Measurements from ENCODE around the gene PRR15L.
"Not testable (repeated sequence)": the region's sequence is repeated elsewhere in the genome, so short reads cannot be mapped to it uniquely, and the experiment has no call there.

Gene PRR15L

DNA sequence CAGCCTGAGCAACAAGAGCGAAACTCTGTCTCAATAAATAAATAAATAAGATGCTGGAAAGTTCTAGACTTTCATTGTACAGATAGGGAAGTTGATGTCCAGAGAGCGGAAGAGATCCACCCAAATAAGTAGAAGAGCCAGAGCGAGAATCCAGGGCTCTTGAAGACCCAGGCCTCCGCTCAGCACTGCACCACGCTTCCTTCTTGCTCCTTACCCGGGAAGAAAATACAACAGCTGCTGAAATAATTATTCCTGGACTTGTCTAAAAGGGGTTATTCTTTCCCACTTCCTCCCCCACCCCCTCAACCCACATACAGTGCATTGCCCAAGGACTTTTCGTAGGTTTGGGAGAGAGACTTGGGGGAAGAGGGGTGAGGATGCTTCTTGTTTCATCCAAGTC, 39.9 kb upstream of the PRR15L start:
- Histone ChIP-seq H3K4me1 (ENCODE audit: control insufficient read depth, insufficient read depth, low read length) (peaks cover 27% of the 10 kb centered on the region), H3K9ac (ENCODE audit: low read depth, low read length) (no peak overlapping the region), H3K9me3 (ENCODE audit: control insufficient read depth, insufficient read depth, low read length) (no peaks in the 10 kb centered on the region), H3K27me3 (ENCODE audit: control insufficient read depth, insufficient read depth, low read length) (0 out of 2 replicates have a peak, but pooled peaks cover 3% of the 10 kb centered on the region), H3K36me3 (ENCODE audit: control insufficient read depth, insufficient read depth, low read length) (no peaks in the 10 kb centered on the region), H3K4me3 (ENCODE audit: low read depth, low read length) (no peak overlapping the region), H3K27ac (ENCODE audit: low read depth, low read length) (no peak overlapping the region)

DNA sequence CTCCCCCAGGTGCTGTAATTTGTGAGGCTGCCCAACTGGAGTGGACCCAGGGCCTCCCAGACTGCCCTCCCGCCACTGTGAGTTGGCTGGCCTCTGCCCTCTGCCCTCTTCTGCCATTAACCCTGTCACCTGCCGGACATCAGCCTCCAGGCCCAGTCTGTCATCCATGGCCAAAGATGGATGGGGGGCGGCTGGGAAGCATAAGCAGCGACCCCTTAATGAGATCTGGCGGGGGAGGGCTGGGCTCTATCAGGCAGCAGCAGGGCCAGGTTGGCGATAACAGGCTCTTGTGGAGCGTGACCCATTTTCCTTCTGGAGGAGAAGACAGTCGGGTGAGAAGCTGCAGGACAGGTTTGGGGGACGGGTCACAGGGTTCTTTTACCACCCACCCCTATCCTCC, 38.5 kb upstream of the PRR15L start:
- Histone ChIP-seq H3K27me3 (ENCODE audit: control insufficient read depth, insufficient read depth, low read length) (0 out of 2 replicates have a peak, but pooled peaks cover 3% of the 10 kb centered on the region), H3K27ac (ENCODE audit: low read depth, low read length) (no peak overlapping the region), H3K4me3 (ENCODE audit: low read depth, low read length) (no peak overlapping the region), H3K36me3 (ENCODE audit: control insufficient read depth, insufficient read depth, low read length) (no peaks in the 10 kb centered on the region), H3K9me3 (ENCODE audit: control insufficient read depth, insufficient read depth, low read length) (no peaks in the 10 kb centered on the region), H3K9ac (ENCODE audit: low read depth, low read length) (no peak overlapping the region), H3K4me1 (ENCODE audit: control insufficient read depth, insufficient read depth, low read length) (peaks cover 31% of the 10 kb centered on the region)

DNA sequence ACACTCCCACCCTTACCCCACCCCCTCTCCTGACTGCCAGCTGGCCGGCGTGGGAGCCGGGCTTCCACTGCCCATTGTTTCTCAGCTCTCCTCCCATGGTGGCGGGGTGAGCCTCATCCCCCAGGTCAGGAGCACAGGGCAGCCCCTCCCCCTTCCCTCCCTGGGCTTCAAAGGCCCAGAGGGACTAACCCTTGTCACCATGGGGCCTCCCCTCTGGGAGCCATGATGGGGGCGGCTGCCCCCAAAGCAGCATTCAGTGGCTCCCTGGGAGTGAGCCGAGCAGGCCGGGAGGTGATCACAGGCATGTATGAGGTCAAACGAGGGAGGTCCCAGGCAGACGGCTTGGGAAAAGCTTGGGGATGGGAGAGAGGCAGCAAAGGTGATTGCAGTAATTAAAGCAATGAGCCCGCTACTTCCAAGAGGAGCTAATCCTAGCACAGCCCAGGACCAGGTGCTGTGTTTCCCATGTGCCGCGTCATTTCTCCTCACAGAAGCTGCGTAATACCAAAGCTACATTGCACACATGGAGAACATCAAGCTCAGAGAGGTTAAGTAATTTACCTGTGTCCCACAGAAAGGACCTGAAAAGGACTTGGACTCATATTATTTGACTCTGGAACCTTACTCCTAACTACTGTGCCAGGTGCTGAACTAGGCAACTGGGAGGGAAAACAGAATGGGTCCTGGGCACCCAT, 37.7 kb upstream of the PRR15L start:
- Histone ChIP-seq H3K9ac (ENCODE audit: low read depth, low read length) (no peak overlapping the region), H3K4me1 (ENCODE audit: control insufficient read depth, insufficient read depth, low read length) (peaks cover 38% of the 10 kb centered on the region), H3K4me3 (ENCODE audit: low read depth, low read length) (no peak overlapping the region), H3K27me3 (ENCODE audit: control insufficient read depth, insufficient read depth, low read length) (0 out of 2 replicates have a peak, but pooled peaks cover 3% of the 10 kb centered on the region), H3K36me3 (ENCODE audit: control insufficient read depth, insufficient read depth, low read length) (no peaks in the 10 kb centered on the region), H3K9me3 (ENCODE audit: control insufficient read depth, insufficient read depth, low read length) (no peaks in the 10 kb centered on the region), H3K27ac (ENCODE audit: low read depth, low read length) (peak overlapping the region; percentile 76)

DNA sequence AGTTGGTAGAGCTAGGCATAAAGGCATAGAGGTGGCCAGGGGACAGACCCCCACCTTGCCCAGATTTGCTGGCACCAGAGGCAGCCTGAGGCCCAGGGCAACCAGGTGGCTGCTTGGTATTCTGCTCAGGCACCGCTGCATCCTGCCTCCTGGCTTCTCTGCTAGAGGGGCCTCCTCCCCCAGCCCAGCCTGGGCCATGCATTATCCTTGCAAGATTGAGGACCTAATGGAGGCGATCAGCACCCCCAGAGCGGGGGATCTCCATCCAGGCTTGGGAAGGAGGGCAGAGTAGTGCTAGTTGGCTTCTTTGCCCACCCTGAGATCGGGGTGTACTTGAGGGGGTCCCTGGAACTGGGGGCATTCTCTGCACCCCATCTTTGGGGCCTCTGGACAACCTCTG, 37.0 kb upstream of the PRR15L start:
- Histone ChIP-seq H3K4me1 (ENCODE audit: control insufficient read depth, insufficient read depth, low read length) (peaks cover 35% of the 10 kb centered on the region), H3K9me3 (ENCODE audit: control insufficient read depth, insufficient read depth, low read length) (no peaks in the 10 kb centered on the region), H3K27me3 (ENCODE audit: control insufficient read depth, insufficient read depth, low read length) (0 out of 2 replicates have a peak, but pooled peaks cover 3% of the 10 kb centered on the region), H3K27ac (ENCODE audit: low read depth, low read length) (peak overlapping the region; percentile 61), H3K9ac (ENCODE audit: low read depth, low read length) (no peak overlapping the region), H3K36me3 (ENCODE audit: control insufficient read depth, insufficient read depth, low read length) (no peaks in the 10 kb centered on the region), H3K4me3 (ENCODE audit: low read depth, low read length) (no peak overlapping the region)

DNA sequence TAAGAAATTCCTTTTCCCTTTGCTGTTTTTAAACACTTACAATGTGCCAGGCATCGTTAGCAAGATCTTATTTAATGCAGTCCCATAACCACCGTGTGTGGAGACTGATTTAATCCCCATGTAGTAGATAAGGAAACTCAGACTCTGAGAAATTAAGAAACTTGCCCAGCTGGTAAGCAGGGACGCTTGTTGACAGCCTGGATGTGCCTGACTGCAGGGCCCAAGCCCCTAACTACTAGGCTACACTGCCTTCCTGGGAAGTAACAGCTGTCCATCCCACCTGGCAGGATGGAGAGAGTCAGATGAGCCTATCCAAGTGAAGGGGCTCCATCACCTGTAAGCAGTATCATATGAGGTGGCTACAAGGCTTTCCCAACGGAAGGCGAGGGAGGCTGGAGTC, 36.3 kb upstream of the PRR15L start:
- Histone ChIP-seq H3K27me3 (ENCODE audit: control insufficient read depth, insufficient read depth, low read length) (0 out of 2 replicates have a peak, but pooled peaks cover 3% of the 10 kb centered on the region), H3K9ac (ENCODE audit: low read depth, low read length) (no peak overlapping the region), H3K36me3 (ENCODE audit: control insufficient read depth, insufficient read depth, low read length) (no peaks in the 10 kb centered on the region), H3K4me3 (ENCODE audit: low read depth, low read length) (no peak overlapping the region), H3K27ac (ENCODE audit: low read depth, low read length) (no peak overlapping the region), H3K4me1 (ENCODE audit: control insufficient read depth, insufficient read depth, low read length) (peaks cover 31% of the 10 kb centered on the region), H3K9me3 (ENCODE audit: control insufficient read depth, insufficient read depth, low read length) (no peaks in the 10 kb centered on the region)

DNA sequence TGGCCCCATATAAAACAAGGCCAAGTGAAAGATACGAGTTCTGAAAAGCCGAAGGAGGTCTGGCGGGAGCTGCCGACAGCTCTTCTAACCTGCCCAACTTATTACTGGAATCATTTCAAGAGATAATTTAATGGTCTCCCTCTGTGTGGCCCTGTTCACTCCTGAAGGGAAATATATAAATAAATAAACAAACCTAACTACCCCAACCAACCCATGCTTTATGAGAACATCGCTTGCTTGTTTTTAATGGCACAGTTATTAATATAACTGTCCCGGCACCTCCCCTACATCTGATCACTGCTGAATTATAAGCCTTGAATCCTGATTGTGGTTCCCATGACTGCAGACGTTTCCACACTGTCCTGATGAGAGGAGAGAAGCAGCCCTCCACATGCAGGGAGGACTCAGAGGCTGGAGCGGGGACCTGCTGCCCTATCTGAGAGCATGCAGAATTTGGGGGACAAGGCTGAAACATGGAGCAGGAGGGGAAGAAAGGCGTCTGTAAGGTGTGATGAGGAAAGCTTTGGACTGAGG, 35.4 kb upstream of the PRR15L start:
- no peak overlapping the region for H3K27ac ChIP-seq (ENCODE audit: low read depth, low read length)
- 0 out of 2 replicates have a peak, but pooled peaks cover 3% of the 10 kb centered on the region for H3K27me3 ChIP-seq (ENCODE audit: control insufficient read depth, insufficient read depth, low read length)
- no peak overlapping the region for H3K4me3 ChIP-seq (ENCODE audit: low read depth, low read length)
- H3K9ac ChIP-seq (ENCODE audit: low read depth, low read length): no peak overlapping the region
- H3K9me3 ChIP-seq (ENCODE audit: control insufficient read depth, insufficient read depth, low read length): no peaks in the 10 kb centered on the region
- no peaks in the 10 kb centered on the region for H3K36me3 ChIP-seq (ENCODE audit: control insufficient read depth, insufficient read depth, low read length)
- H3K4me1 ChIP-seq (ENCODE audit: control insufficient read depth, insufficient read depth, low read length): peaks cover 31% of the 10 kb centered on the region

DNA sequence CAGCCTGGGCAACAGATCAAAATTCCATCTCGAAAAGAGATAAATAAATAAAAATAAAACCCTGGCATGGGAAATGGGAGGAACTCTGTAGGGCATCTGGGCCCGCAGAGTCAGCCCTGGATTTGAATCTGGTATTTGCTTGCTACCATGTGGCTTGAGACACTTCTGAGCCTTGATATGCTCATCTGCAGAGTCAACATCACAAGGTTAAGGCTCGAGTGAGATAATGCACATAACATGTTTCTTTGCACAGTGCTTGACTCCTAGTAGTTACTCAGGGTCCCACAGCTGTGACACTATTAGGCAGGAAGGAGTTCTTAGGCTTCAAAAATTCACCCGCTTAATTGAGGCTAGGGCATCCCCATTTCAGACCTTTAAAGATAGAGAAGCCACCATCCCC, 34.5 kb upstream of the PRR15L start:
- Histone ChIP-seq H3K4me3 (ENCODE audit: low read depth, low read length) (no peak overlapping the region), H3K27ac (ENCODE audit: low read depth, low read length) (no peak overlapping the region), H3K4me1 (ENCODE audit: control insufficient read depth, insufficient read depth, low read length) (peaks cover 39% of the 10 kb centered on the region), H3K36me3 (ENCODE audit: control insufficient read depth, insufficient read depth, low read length) (no peaks in the 10 kb centered on the region), H3K27me3 (ENCODE audit: control insufficient read depth, insufficient read depth, low read length) (0 out of 2 replicates have a peak, but pooled peaks cover 3% of the 10 kb centered on the region), H3K9me3 (ENCODE audit: control insufficient read depth, insufficient read depth, low read length) (no peaks in the 10 kb centered on the region), H3K9ac (ENCODE audit: low read depth, low read length) (no peak overlapping the region)

DNA sequence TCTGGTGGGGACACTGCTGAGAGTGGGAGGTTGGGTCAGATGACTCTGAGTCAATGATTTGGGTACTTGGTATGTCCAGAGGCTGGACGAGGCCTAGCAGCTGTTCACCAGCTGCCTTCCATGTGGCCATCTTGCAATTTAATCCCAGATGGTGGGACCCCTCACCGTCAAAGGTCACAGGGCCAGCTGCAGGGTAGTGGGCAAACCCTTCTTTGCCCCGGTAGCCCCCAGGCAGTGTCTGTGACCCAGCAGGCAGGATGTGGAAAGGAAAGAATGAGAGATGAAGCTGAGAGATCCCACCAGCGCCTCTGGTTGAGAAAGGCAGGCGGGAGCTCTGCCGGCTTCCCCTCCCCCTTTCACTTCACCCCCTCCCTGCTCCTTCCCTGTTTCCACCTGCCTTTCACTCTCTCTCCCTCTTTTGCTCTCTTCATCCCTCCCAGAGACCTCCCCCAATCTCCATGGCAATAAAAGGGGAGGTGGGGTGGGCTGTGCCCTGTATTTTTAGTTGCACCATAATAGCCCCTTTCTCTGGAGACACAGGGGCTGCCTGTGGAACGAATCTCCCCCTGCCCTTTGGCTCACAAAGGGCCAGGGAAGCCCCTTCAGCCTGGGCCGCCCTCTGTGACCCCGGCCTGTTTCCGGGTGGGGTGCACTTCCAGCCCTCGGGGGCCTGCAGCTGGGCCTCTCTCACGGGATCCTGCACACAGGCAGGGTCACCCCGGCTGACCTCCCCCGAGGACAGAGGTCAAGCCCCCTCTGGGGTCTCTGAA, 33.5 kb upstream of the PRR15L start:
- peak overlapping the region; percentile 85 for H3K27ac ChIP-seq (ENCODE audit: low read depth, low read length)
- 0 out of 2 replicates have a peak, but pooled peaks cover 3% of the 10 kb centered on the region for H3K27me3 ChIP-seq (ENCODE audit: control insufficient read depth, insufficient read depth, low read length)
- no peak overlapping the region for H3K9ac ChIP-seq (ENCODE audit: low read depth, low read length)
- H3K4me1 ChIP-seq (ENCODE audit: control insufficient read depth, insufficient read depth, low read length): peaks cover 47% of the 10 kb centered on the region
- no peaks in the 10 kb centered on the region for H3K36me3 ChIP-seq (ENCODE audit: control insufficient read depth, insufficient read depth, low read length)
- H3K9me3 ChIP-seq (ENCODE audit: control insufficient read depth, insufficient read depth, low read length): no peaks in the 10 kb centered on the region
- H3K4me3 ChIP-seq (ENCODE audit: low read depth, low read length): peak overlapping the region; percentile 23; the same call in 1 of the 2 replicates

DNA sequence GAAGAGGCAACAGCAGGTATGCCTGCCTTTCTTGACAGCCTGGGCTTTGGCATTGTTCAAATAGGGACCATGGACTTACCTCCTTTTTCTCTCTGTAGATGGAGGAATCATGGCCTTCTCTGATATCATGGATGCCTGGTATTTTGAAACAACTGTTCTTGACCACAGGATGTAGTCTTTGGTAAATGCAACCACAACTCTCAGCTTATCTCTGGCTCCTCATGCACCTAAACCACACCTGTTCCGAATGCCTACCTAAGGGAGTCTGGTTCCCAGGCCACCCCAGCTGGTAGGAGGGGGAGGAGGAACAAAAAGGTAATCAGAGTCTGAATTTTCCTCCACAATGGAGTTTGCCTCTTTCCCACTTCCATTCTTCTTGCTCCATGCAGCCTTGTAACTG, 32.0 kb upstream of the PRR15L start:
- H3K4me1 ChIP-seq (ENCODE audit: control insufficient read depth, insufficient read depth, low read length): peaks cover 35% of the 10 kb centered on the region
- no peak overlapping the region for H3K27ac ChIP-seq (ENCODE audit: low read depth, low read length)
- H3K9ac ChIP-seq (ENCODE audit: low read depth, low read length): no peak overlapping the region
- no peaks in the 10 kb centered on the region for H3K36me3 ChIP-seq (ENCODE audit: control insufficient read depth, insufficient read depth, low read length)
- H3K4me3 ChIP-seq (ENCODE audit: low read depth, low read length): no peak overlapping the region
- H3K9me3 ChIP-seq (ENCODE audit: control insufficient read depth, insufficient read depth, low read length): no peaks in the 10 kb centered on the region
- H3K27me3 ChIP-seq (ENCODE audit: control insufficient read depth, insufficient read depth, low read length): no peaks in the 10 kb centered on the region

DNA sequence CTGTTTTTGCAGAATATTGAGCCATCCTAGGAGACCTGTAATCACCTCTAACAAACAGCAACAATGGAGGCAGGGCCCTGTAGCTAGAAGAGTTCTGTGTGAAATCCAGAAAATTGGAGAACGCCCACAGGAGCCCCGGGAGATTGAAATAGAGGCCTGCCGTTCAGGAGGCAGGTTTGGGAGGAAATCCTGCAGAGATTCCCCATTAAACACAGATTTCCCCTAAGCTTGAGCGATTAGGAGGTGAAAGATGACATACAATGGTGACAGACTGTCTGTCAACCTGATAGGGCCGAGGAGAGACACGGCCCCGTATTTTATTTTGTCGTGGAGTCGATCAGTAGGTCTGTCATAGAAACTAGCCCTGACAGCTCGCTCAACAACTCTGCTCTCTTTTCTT, 31.5 kb upstream of the PRR15L start:
- H3K4me3 ChIP-seq (ENCODE audit: low read depth, low read length): no peak overlapping the region
- no peak overlapping the region for H3K27ac ChIP-seq (ENCODE audit: low read depth, low read length)
- H3K9ac ChIP-seq (ENCODE audit: low read depth, low read length): no peak overlapping the region
- H3K9me3 ChIP-seq (ENCODE audit: control insufficient read depth, insufficient read depth, low read length): no peaks in the 10 kb centered on the region
- H3K4me1 ChIP-seq (ENCODE audit: control insufficient read depth, insufficient read depth, low read length): peaks cover 32% of the 10 kb centered on the region
- H3K36me3 ChIP-seq (ENCODE audit: control insufficient read depth, insufficient read depth, low read length): peaks cover 2% of the 10 kb centered on the region; the same call in 1 of the 2 replicates
- no peaks in the 10 kb centered on the region for H3K27me3 ChIP-seq (ENCODE audit: control insufficient read depth, insufficient read depth, low read length)

DNA sequence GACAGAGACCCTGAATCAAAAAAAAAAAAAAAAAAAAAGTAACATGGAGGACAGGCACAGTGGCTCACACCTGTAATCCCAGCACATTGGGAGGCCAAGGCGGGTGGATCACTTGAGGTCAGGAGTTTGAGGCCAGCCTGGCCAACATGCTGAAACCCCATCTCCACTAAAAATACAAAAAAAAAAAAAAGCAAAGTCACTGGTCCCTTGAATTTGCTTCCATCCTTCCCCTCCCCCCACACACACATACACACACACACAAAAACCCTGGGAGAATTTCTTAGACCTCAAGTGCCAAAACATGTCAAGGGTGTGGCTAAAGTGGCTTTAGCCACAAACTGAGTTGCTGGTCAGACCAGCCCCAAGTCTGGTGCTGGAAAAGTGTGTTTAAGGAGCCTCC, 30.8 kb upstream of the PRR15L start:
- peaks cover 32% of the 10 kb centered on the region for H3K4me1 ChIP-seq (ENCODE audit: control insufficient read depth, insufficient read depth, low read length)
- not testable (repeated sequence) for H3K27ac ChIP-seq (ENCODE audit: low read depth, low read length); H3K9ac ChIP-seq (ENCODE audit: low read depth, low read length); H3K27me3 ChIP-seq (ENCODE audit: control insufficient read depth, insufficient read depth, low read length); H3K4me3 ChIP-seq (ENCODE audit: low read depth, low read length); H3K9me3 ChIP-seq (ENCODE audit: control insufficient read depth, insufficient read depth, low read length); H3K36me3 ChIP-seq (ENCODE audit: control insufficient read depth, insufficient read depth, low read length)

Data from HUES48 (cell line).